ENCODE results near the gene PPP2R2B.

The PPP2R2B gene

GRCh38 chr5:146595088-146595487 lies 283.5 kb downstream of the PPP2R2B start:
- ChIA-PET POLR2A (no interaction called here), CTCF (interaction anchor here (0.5 to 1.6 kb wide), 3 partner anchors 62 to 306 kb away, joined by 3 to 4 read pairs (median 4); no protein-coding TSS in a partner anchor)
- no peak for TF ChIP-seq FOXK2 (IDR thresholded peaks at IDR 0.05)
- no peak for TF ChIP-seq CTBP1 (IDR thresholded peaks at IDR 0.05; ENCODE audit: borderline replicate concordance)
- TF ChIP-seq FOXM1 (IDR thresholded peaks at IDR 0.05; ENCODE audit: borderline replicate concordance), result no peak
- no peak for TF ChIP-seq SUZ12 (IDR thresholded peaks at IDR 0.05)
- DNase-seq (ENCODE audit: extremely low spot score), result no peak

GRCh38 chr5:146592352-146592751 lies 286.2 kb downstream of the PPP2R2B start:
- DNase-seq (ENCODE audit: extremely low spot score), result no peak
- CTCF ChIA-PET, result no interaction called here
- POLR2A ChIA-PET, result no interaction called here
- no peak for TF ChIP-seq FOXA1 (IDR thresholded peaks at IDR 0.05)
- TF ChIP-seq TARDBP (IDR thresholded peaks at IDR 0.05), result no peak
- TF ChIP-seq FOXM1 (IDR thresholded peaks at IDR 0.05; ENCODE audit: borderline replicate concordance), result no peak
- TF ChIP-seq ARNT (IDR thresholded peaks at IDR 0.05), result no peak
- TF ChIP-seq HDGF (IDR thresholded peaks at IDR 0.05; ENCODE audit: borderline replicate concordance), result no peak
- no peak for TF ChIP-seq CTBP1 (IDR thresholded peaks at IDR 0.05; ENCODE audit: borderline replicate concordance)
- TF ChIP-seq SP1 (IDR thresholded peaks at IDR 0.05), result no peak
- no peak for TF ChIP-seq FOXK2 (IDR thresholded peaks at IDR 0.05)

GRCh38 chr5:146589028-146589345 lies 289.6 kb downstream of the PPP2R2B start:
- POLR2A ChIA-PET, result no interaction called here
- no peak for DNase-seq (ENCODE audit: extremely low spot score)
- TF ChIP-seq TARDBP (IDR thresholded peaks at IDR 0.05) (no peak), LEF1 (IDR thresholded peaks at IDR 0.05; ENCODE audit: borderline replicate concordance) (no peak), ELF4 (IDR thresholded peaks at IDR 0.05) (no peak), FOXM1 (IDR thresholded peaks at IDR 0.05; ENCODE audit: borderline replicate concordance) (no peak), L3MBTL2 (conservative IDR thresholded peaks at IDR 0.05) (no peak), HDGF (IDR thresholded peaks at IDR 0.05; ENCODE audit: borderline replicate concordance) (no peak), BHLHE40 (IDR thresholded peaks at IDR 0.05; ENCODE audit: borderline replicate concordance) (no peak), FOXK2 (IDR thresholded peaks at IDR 0.05) (no peak), FOXA1 (IDR thresholded peaks at IDR 0.05) (no peak), CTBP1 (IDR thresholded peaks at IDR 0.05; ENCODE audit: borderline replicate concordance) (no peak), ZNF384 (IDR thresholded peaks at IDR 0.05) (no peak), PKNOX1 (IDR thresholded peaks at IDR 0.05) (no peak), NFRKB (IDR thresholded peaks at IDR 0.05) (no peak), SUZ12 (IDR thresholded peaks at IDR 0.05) (no peak), ARNT (IDR thresholded peaks at IDR 0.05) (no peak), SP1 (IDR thresholded peaks at IDR 0.05) (no peak)
- CTCF ChIA-PET, result interaction anchor here (0.7 kb wide), 1 partner anchor 55 kb away, joined by 3 read pairs; no protein-coding TSS in a partner anchor

GRCh38 chr5:146588331-146589027 lies 290.1 kb downstream of the PPP2R2B start:
- no peak for DNase-seq (ENCODE audit: extremely low spot score)
- ChIA-PET POLR2A (no interaction called here), CTCF (interaction anchor here (0.7 kb wide), 1 partner anchor 55 kb away, joined by 3 read pairs; no protein-coding TSS in a partner anchor)
- no peak for TF ChIP-seq L3MBTL2 (conservative IDR thresholded peaks at IDR 0.05)
- no peak for TF ChIP-seq ZNF384 (IDR thresholded peaks at IDR 0.05)
- no peak for TF ChIP-seq BHLHE40 (IDR thresholded peaks at IDR 0.05; ENCODE audit: borderline replicate concordance)
- TF ChIP-seq PKNOX1 (IDR thresholded peaks at IDR 0.05), result no peak
- TF ChIP-seq TARDBP (IDR thresholded peaks at IDR 0.05), result no peak
- TF ChIP-seq SUZ12 (IDR thresholded peaks at IDR 0.05), result no peak
- no peak for TF ChIP-seq HDGF (IDR thresholded peaks at IDR 0.05; ENCODE audit: borderline replicate concordance)
- TF ChIP-seq ELF4 (IDR thresholded peaks at IDR 0.05), result no peak
- TF ChIP-seq ARNT (IDR thresholded peaks at IDR 0.05), result no peak
- no peak for TF ChIP-seq NFRKB (IDR thresholded peaks at IDR 0.05)
- no peak for TF ChIP-seq FOXK2 (IDR thresholded peaks at IDR 0.05)
- no peak for TF ChIP-seq LEF1 (IDR thresholded peaks at IDR 0.05; ENCODE audit: borderline replicate concordance)
- TF ChIP-seq SP1 (IDR thresholded peaks at IDR 0.05), result no peak
- no peak for TF ChIP-seq FOXM1 (IDR thresholded peaks at IDR 0.05; ENCODE audit: borderline replicate concordance)
- no peak for TF ChIP-seq CTBP1 (IDR thresholded peaks at IDR 0.05; ENCODE audit: borderline replicate concordance)
- no peak for TF ChIP-seq FOXA1 (IDR thresholded peaks at IDR 0.05)

- no peak for DNase-seq (ENCODE audit: extremely low spot score)
- TF ChIP-seq ARNT (IDR thresholded peaks at IDR 0.05) (no peak), FOXA1 (IDR thresholded peaks at IDR 0.05) (no peak), LEF1 (IDR thresholded peaks at IDR 0.05; ENCODE audit: borderline replicate concordance) (no peak), SP1 (IDR thresholded peaks at IDR 0.05) (no peak), CTBP1 (IDR thresholded peaks at IDR 0.05; ENCODE audit: borderline replicate concordance) (no peak), TARDBP (IDR thresholded peaks at IDR 0.05) (no peak), NFRKB (IDR thresholded peaks at IDR 0.05) (no peak), FOXK2 (IDR thresholded peaks at IDR 0.05) (no peak)
- ChIA-PET POLR2A (no interaction called here), CTCF (no interaction called here)
These were observed 291.8 kb downstream of the PPP2R2B start for GRCh38 chr5:146586752-146587151.

- ChIA-PET POLR2A (no interaction called here), CTCF (no interaction called here)
- DNase-seq (ENCODE audit: extremely low spot score), result no peak
- TF ChIP-seq ELF4 (IDR thresholded peaks at IDR 0.05) (no peak), ARNT (IDR thresholded peaks at IDR 0.05) (no peak), CTBP1 (IDR thresholded peaks at IDR 0.05; ENCODE audit: borderline replicate concordance) (no peak), L3MBTL2 (conservative IDR thresholded peaks at IDR 0.05) (no peak), NFRKB (IDR thresholded peaks at IDR 0.05) (no peak), SP1 (IDR thresholded peaks at IDR 0.05) (no peak), LEF1 (IDR thresholded peaks at IDR 0.05; ENCODE audit: borderline replicate concordance) (no peak), ZNF384 (IDR thresholded peaks at IDR 0.05) (no peak), TARDBP (IDR thresholded peaks at IDR 0.05) (no peak), SUZ12 (IDR thresholded peaks at IDR 0.05) (no peak), PKNOX1 (IDR thresholded peaks at IDR 0.05) (no peak), HDGF (IDR thresholded peaks at IDR 0.05; ENCODE audit: borderline replicate concordance) (no peak), FOXA1 (IDR thresholded peaks at IDR 0.05) (no peak), FOXM1 (IDR thresholded peaks at IDR 0.05; ENCODE audit: borderline replicate concordance) (no peak), FOXK2 (IDR thresholded peaks at IDR 0.05) (no peak), BHLHE40 (IDR thresholded peaks at IDR 0.05; ENCODE audit: borderline replicate concordance) (no peak)
These were observed 293.8 kb downstream of the PPP2R2B start for GRCh38 chr5:146584750-146585149.
